Fibroblast of upper back skin (primary cell): ENCODE data around the gene BOLA1.
"Not testable (repeated sequence)": the region's sequence is repeated elsewhere in the genome, so short reads cannot be mapped to it uniquely, and the experiment has no call there.

ENCODE experiments used
- DNase-seq: peaks from one replicate; pipeline ENCODE4 v3.0.0-alpha.2; 2013

BOLA1 gene

DNA sequence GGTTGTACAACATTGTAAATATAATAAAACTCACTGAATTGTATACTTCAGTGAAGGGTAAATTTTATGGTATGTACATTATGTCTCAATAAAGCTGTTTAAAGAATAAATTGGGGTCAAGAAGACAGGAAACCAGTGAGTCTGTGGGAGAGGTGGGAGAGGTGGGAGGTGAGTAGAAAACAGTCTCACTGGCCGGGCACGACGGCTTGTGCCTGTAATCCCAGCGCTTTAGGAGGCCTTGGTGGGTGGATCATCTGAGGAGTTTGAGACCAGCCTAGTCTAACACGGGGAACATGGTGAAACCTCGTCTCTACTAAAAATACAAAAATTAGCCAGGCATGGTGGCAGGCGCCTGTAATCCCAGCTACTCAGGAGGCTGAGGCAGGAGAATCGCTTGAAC, 33.1 kb downstream of the BOLA1 start:
- no peak for DNase-seq

DNA sequence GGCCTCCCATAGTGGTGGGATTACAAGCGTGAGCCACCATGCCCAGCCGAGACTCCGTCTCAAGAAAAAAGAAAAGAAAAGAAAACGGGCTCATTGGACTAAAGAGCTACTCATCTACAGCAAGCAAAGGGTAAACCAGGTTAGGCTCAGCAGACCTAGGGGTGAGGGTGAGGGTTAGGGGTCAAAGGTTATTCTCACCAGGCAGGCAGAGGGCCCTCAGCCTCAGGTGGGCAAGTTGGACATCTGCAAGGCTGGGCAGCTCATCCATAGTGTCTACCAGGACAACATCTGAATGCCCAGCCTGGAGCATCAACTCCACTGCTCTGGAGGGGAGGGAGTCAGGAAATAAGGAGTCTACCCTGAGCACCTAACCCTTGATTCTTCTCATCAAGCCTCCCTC, 33.8 kb downstream of the BOLA1 start:
- no peak for DNase-seq

DNA sequence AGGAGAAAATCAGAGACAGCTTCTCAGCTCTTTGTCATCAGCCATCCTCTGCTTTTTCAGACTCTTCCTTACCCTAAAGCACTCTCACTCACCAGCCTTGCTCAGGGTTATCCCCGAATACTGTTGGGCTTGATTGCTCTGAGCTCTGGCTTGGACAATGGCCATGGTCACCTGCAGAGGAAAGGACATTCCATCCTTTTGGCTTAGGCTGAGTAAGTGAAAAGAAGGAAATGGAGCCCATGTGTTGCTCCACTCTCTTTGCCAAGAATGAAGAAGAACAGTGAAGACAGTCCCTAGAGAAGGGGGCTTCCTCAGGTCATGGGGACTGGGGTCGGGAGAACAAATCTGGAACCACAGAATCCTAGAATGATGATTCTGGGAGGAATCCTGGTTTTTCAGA, 35.0 kb downstream of the BOLA1 start:
- DNase-seq: no peak

DNA sequence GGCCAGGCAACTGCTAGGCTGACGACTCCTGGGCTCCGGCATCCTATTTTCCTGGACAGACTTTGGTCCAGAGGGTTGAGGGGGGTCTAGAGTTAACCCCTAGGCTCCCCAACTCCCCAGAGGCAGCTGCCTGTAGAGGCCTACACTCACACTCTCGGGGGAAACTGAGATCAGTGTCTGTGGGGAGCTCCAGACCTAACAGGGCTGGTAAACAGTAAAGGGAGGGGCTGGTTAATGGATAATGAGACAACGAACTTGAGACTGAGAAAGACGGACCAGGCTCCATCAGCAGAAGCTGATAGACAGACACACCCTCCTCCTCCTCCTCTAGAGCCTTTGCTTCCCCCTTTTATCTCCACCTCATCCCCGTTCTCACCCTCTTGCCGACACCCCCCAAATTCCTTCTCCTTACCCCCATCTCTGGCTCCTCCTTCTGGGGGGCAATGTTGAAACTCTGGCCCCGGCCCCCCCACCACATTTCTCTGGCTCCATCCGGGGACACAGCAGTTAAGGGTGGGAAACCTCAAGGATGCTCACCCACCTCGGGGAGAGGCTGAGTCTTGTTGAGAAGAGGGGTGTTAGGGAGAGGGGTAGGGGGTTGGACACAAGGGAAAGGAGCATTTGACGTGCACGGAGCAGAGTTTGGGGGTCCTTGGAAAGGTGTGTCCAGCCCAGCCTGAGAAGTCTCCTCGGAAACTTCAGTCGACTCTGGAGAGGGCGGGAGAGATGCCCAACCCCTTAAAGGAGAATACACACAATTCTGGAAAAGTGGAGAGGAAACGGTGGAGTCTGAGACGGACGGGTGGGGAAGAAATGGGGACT, 37.0 kb downstream of the BOLA1 start, which contains the start of gene MTMR11:
Gene MTMR11 (minus strand): TSS at position 710 of the 822 bp plus-strand sequence. CDS start 232 bp downstream, at position 478.
- DNase-seq: peak; percentile 51

DNA sequence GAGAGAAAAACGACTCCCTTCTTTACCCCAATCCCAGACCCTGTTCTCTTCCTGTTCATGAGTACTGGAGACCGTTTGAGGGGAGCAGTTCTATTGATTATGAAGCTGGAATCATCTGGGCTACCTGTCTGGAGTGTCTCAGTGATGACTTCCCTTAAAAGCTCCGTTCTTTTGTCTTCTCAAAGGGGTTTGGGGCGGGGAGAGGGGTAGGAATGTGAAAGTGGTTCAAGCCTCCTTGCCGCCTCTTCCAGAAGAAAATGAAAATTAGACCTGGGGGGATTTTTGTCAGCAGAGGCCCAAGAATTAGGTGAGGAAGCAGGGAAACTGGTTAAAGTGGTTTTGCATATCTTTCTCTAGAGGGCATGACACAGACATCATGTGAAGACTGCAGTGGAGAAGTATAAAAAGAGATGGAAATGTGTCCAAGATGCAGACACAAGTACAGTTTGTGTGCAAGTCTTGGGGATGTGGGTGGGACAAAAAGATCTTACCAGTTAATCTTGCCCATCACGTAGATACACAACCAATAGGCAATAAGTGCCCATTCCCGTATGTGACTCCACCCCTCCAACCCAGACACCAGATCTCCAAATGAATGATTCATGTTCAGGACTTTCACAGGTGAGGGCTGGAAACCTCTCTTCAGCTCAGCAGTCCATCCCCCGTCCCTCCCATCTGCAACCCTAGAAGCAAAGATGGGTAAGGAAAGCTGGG, 37.8 kb downstream of the BOLA1 start:
- peak; percentile 44 for DNase-seq

DNA sequence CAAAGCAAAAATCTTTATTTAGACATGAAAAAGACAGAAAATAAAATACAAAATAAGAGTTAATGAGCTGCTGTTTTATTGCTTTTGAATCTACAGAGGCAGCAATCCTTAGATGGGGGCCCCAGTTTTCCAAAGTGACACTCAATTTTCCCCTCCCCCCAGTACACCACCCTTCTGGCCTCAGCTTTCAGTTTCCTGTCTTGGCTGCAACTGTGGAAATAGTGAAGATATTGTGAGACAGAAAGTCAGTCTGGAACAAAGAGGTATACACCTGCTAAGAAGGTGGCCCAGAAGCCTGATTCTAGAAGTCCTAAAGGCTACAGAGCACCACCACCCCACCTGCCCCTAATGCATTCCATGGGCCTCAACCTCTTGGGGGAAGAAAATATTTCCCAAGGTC, 38.4 kb downstream of the BOLA1 start:
- DNase-seq: no peak

DNA sequence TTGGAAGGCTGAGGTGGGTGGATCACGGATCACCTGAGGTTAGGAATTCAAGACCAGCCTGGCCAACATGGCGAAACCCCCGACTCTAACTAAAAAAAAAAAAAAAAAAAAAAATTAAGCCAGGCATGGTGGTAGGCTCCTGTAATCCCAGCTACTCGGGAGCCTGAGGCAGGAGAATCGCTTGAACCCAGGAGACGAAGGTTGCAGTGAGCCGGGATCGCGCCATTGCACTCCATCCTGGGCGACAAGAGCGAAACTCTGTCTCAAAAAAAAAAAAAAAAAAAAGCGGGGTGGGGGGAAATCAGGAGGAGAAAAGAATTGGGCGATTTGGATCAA, 39.3 kb downstream of the BOLA1 start:
- not testable (repeated sequence) for DNase-seq

DNA sequence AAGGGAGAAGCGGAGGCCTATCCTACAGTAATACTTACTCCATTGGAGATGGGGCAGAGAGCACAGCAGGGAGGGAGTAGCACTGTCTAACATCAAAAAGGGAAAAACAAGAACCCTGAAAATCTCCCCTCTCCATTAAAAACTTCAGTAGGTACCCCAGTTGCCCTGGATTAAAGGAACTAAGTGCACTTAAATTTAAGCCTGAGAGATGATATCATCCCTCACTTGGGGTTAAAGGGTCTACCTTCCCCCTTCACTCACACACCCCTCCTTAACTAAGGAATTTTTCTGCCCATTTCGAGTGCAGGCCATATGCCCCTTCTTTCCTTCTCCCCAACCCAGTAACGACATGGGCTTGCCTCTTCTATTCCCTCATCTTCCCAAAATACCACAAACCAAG, 41.1 kb downstream of the BOLA1 start:
- no peak for DNase-seq

DNA sequence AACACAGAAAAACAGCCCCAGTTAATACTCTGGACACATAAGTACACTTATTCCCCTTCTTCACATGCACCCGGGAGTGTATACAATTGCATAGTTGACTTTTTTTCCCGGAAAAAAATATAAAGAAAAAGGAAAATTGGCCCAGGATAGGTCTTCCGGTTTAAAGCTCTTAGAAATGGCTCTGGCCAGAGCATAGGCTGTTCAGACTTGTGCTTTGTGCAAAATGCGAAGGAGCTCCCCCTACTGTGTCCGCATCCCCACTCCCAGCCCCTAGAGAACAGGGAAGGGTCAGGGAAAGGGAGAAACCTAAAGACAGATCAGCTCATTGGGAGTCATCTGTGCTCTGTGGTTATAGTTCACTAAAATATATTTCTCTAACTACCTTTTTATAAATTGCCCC, 42.8 kb downstream of the BOLA1 start:
- DNase-seq: peak; percentile 46

DNA sequence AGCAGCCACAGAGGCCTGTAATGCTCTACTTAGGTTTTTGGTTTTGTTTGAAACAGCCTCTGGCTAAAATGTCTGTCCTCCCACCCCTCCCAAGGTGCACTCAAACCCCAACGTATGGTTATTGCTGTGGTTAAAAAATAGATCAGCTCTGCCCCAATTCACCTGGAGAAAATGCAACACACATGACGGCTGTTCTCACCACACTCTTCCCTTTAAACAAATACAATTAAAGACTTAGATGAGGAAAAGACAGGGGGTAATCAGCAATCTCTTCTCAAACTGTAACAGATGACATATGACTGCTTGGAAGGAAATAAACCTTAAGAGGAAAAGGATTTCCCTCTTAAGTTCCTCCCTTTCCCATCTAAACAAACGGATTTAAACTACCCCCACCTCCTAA, 43.5 kb downstream of the BOLA1 start:
- DNase-seq: no peak

DNA sequence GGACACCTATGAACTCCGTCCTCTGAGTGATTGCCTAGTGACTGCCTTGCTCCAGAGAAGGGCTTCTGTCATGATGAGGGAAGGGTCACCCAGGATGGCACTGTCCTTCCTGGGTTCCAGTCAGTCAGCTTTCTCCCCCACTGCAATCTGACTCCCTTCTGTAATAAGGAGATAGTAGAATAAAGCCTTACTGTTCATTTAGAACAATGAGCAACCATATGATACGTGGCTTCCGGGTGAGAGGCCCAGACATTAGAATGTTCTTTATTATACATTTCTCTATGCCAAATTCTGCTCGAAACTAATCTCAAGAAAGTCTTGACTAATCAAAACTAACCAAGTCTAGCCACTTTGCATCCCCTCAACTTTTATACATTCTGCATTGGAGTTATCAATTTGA, 45.8 kb downstream of the BOLA1 start:
- DNase-seq: no peak

DNA sequence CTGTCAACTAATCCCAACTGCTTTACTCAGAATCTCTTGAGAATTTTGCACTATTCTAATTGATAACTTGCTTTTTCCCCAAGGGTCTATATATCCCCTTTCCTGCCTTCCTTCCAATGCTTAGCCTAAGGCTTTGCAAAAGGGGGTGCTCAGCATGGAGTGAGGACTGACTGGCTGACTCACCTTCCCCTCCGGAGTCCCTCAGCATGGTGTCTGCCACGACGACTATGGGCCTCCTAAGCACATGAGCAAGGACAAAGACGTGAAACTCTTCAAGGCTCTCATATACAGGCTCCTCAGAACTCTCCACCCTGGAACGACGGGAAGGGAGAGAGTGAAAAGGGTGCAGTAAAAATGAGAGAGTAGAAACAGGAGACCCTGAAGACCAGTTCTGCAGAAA, 50.5 kb downstream of the BOLA1 start:
- DNase-seq: no peak
